Muscle layer of duodenum (tissue), 2 donors: ENCODE results near the gene MTO1.
"Not testable (repeated sequence)": the region's sequence is repeated elsewhere in the genome, so short reads cannot be mapped to it uniquely, and the experiment has no call there.

Source experiments
- H3K27ac ChIP-seq: one replicate; pipeline ENCODE4 v1.7.0; 2013; ENCODE audit warnings: mild to moderate bottlenecking, low read length
- H3K27me3 ChIP-seq: one replicate; pipeline ENCODE4 v1.7.0; 2013; ENCODE audit warnings: low read depth, mild to moderate bottlenecking, control low read depth, low read length
- H3K36me3 ChIP-seq, 2 donors: one replicate each; pipeline ENCODE4 v1.7.0; 2013; ENCODE audit warnings: low read length in 2 of 2, control low read depth in 1 of 2, mild to moderate bottlenecking in 1 of 2; ENCODE audit not compliant: insufficient read depth in 2 of 2, control insufficient read depth in 1 of 2
- H3K4me1 ChIP-seq, 2 donors: one replicate each; pipeline ENCODE4 v1.7.0; 2013; ENCODE audit warnings: low read length in 2 of 2, mild to moderate bottlenecking in 2 of 2, control low read depth in 1 of 2, moderate library complexity in 1 of 2; ENCODE audit not compliant: insufficient read depth in 2 of 2, control insufficient read depth in 1 of 2
- H3K4me3 ChIP-seq, 2 donors: one replicate each; pipeline ENCODE4 v1.7.0; 2013; ENCODE audit warnings: low read length in 2 of 2, low read depth in 1 of 2, mild to moderate bottlenecking in 1 of 2
- H3K9me3 ChIP-seq, 2 donors: one replicate each; pipeline ENCODE4 v1.7.0; 2013; ENCODE audit warnings: low read length in 2 of 2, control low read depth in 1 of 2, mild to moderate bottlenecking in 1 of 2; ENCODE audit not compliant: control insufficient read depth in 1 of 2
- donor health status: healthy.

The MTO1 gene

DNA sequence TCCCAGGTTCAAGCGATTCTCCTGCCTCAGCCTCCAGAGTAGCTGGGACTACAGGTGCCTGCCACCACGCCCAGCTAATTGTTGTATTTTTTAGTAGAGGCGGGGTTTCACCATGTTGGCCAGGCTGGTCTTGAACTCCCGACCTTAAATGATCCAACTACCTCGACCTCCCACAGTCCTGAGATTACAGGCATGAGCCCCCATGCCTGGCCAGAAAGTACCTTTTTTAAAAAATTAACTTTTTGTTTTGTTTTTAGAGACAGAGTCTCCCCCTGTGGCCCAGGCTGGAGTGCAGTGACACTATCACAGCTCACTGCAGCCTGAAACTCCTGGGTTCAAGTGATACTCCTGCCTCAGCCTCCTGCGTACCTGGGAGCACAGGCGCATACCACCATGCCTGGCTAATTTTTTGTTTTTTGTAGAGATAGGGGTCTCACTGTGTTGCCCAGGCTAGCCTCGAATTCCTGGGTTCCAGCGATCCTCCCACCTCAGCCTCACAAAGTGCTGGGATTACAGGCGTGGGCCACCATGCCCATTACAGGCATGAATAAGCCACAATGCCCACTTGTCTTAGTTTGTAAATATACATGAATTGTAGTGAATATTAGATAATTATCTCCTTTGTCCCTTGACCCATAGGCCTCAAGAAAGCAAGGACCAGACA is 76.7 kb downstream of the MTO1 start:
- no peaks in the 10 kb centered on the region for H3K27me3 ChIP-seq
- no peak overlapping the region for H3K27ac ChIP-seq
- H3K4me3 ChIP-seq: no peak overlapping the region
- no peaks in the 10 kb centered on the region for H3K9me3 ChIP-seq
- H3K36me3 ChIP-seq: no peaks in the 10 kb centered on the region
- no peaks in the 10 kb centered on the region for H3K4me1 ChIP-seq

DNA sequence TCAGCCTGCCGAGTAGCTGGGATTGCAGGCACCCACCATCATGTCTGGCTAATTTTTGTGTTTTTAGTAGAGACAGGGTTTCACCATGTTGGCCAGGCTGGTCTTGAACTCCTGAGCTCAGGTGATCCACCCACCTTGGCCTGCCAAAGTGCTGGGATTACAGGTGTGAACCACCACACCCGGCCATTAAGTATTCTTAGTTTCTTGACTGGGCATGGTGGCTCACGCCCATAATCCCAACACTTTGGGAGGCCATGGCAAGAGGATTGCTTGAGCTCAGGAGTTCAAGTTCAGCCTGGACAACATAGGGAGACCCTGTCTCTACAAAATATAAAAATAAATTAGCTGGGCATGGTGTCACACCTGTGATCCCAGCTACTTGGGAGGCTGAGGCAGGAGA is 80.9 kb downstream of the MTO1 start:
- H3K27ac ChIP-seq, H3K36me3 ChIP-seq, H3K27me3 ChIP-seq, H3K4me3 ChIP-seq, H3K9me3 ChIP-seq, H3K4me1 ChIP-seq: not testable (repeated sequence)

GRCh38 chr6:73542891-73543290 is 81.4 kb downstream of the MTO1 start:
- Histone ChIP-seq H3K4me3 (no peak overlapping the region), H3K9me3 (no peaks in the 10 kb centered on the region), H3K27ac (no peak overlapping the region), H3K36me3 (no peaks in the 10 kb centered on the region), H3K4me1 (no peaks in the 10 kb centered on the region), H3K27me3 (no peaks in the 10 kb centered on the region)

DNA sequence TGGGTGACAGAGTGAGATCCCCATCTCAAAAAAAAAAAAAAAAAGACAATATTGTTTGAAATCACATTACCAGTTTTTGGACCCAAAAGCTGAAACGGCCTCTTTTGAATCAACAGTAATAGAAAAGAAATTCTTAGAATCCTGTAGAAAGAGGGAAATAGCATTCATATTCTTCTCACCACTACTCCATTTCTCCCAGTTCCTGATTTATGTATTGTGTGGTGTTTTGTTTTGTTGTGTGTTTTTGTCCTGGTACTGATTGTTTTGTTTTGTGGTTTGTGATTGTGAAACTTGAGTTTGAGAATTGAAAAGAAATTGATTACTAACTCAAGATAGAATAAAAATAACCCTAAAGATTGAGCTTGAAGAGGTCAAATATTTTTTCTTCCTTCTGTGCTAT is 85.5 kb downstream of the MTO1 start:
- no peaks in the 10 kb centered on the region for H3K4me1 ChIP-seq
- H3K27me3 ChIP-seq: no peaks in the 10 kb centered on the region
- no peaks in the 10 kb centered on the region for H3K9me3 ChIP-seq
- H3K27ac ChIP-seq: no peak overlapping the region
- no peaks in the 10 kb centered on the region for H3K36me3 ChIP-seq
- H3K4me3 ChIP-seq: no peak overlapping the region

GRCh38 chr6:73548458-73549446 is 87.2 kb downstream of the MTO1 start:
- Histone ChIP-seq H3K4me3 (no peak overlapping the region), H3K36me3 (no peaks in the 10 kb centered on the region), H3K27ac (no peak overlapping the region), H3K9me3 (no peaks in the 10 kb centered on the region), H3K27me3 (no peaks in the 10 kb centered on the region), H3K4me1 (no peaks in the 10 kb centered on the region)

- H3K27ac ChIP-seq, H3K4me3 ChIP-seq, H3K36me3 ChIP-seq, H3K9me3 ChIP-seq, H3K4me1 ChIP-seq, H3K27me3 ChIP-seq: not testable (repeated sequence)
These were observed 89.6 kb downstream of the MTO1 start for GRCh38 chr6:73551115-73551514.

- not testable (repeated sequence) for H3K27me3 ChIP-seq, H3K27ac ChIP-seq, H3K9me3 ChIP-seq, H3K36me3 ChIP-seq, H3K4me1 ChIP-seq, H3K4me3 ChIP-seq
These were observed 93.9 kb downstream of the MTO1 start for GRCh38 chr6:73555380-73555949.

GRCh38 chr6:73556836-73557235 is 95.3 kb downstream of the MTO1 start:
- no peaks in the 10 kb centered on the region for H3K9me3 ChIP-seq
- no peaks in the 10 kb centered on the region for H3K36me3 ChIP-seq
- no peak overlapping the region for H3K27ac ChIP-seq
- H3K27me3 ChIP-seq: no peaks in the 10 kb centered on the region
- H3K4me1 ChIP-seq: no peaks in the 10 kb centered on the region
- no peak overlapping the region for H3K4me3 ChIP-seq
